ENCODE data around the gene RAB27A.

- TF ChIP-seq CTCF (IDR thresholded peaks at IDR 0.05) = no peak
- TF ChIP-seq POLR2A (IDR thresholded peaks at IDR 0.05) = no peak
Observed at GRCh38 chr15:55221090-55222011, 68.3 kb downstream of the RAB27A start.

All from upper lobe of left lung (tissue), 4 donors.